Measurements from ENCODE around the gene ITPR2. TPM values are rescaled to one million over a fixed set of nuclear protein-coding genes. Genes with fewer than 3 reads are reported as not detected.

Gene ITPR2
- total RNA-seq, 1 experiment from 2014 or later = 6.9 TPM

DNA sequence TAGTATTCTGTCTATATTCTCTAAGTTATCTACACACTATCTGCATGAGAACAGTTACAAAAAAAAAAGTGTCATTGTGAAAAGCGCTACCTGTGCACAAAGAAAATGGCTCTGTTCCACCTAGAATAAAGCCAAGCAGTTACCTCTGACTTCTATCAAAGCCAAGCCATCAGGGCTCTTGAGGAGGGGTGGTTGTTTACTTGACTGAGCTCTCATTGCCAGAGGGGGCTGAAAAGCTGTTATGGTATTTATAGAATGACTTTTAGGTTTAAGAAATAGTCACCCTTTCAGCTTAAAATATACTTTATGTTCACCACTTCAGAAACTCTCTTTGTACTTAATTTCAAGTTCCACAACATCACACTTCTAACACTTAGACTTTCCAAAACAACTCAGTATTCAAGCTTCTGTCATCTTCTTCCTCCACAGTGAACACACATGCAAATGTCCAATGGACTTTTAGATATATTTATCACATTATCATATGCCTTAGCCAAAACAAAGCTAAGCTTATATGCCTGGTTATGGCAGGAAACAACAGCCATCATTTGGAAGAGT is 7.5 kb downstream of the ITPR2 start:
- no peak for DNase-seq (ENCODE audit: low read depth)

DNA sequence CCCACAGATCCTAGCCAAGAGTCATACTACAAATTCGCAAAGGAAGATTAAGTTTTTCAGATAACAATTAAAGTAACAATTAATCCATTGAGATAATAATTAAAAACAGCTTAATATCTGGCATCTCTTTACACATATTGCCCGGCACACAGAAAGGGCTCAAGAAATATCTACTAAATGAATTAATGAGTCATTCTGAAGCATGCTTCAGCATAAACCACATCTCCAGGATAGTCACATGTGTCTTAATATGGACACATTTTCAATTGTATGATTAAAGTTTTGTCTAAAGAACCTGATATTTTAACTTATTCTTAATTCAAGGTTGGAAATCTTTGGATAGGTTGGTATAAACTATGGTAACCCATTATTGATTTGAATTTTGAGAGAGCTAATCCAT is 9.6 kb downstream of the ITPR2 start:
- DNase-seq (ENCODE audit: low read depth) = peak; percentile 42

GRCh38 chr12:26822026-26822425 is 11.0 kb downstream of the ITPR2 start:
- no peak for DNase-seq (ENCODE audit: low read depth)

DNA sequence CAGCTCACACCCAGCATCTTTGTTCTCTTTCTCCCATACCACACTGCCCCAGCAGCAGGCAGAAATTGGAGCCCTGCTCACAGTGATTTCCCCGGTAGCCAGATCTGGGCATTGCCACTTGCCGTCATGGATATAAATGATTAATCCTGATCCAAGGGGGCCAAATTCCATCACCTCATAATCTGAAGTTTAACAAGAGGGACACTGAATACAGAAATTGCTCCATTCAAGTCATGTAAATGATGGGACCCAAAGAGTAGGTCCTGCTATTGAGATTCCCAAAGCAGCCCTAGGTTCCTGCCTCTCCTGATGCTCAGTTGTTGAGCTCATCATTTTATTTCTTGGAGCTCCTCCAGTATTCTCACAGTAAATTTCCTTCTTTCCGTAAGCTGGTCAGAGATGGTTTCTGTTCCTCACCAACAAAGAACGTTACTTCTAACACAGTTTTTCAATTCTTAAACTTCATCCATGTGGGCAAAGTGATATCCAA is 11.7 kb downstream of the ITPR2 start:
- DNase-seq (ENCODE audit: low read depth) = no peak

- DNase-seq (ENCODE audit: low read depth) = no peak
These were observed 14.4 kb downstream of the ITPR2 start for GRCh38 chr12:26818636-26819035.

DNA sequence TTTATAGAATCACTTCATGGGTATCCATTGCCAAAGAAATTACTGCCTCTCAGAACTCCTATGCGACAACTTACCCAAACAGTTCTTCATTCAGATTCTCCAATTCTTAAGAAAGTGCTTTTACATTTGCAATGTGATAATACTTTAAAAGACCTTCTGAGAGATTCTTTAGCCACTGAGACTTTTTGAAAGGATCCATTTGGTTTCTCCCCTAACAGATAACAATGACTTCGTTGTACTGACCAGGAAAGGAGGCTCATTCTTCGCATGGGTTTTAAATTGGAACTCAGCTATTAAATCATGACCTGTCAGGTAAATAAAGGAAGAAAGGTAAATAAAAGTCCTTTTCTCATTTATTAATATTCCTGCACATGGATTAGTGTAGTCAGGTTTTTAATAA is 14.8 kb downstream of the ITPR2 start:
- DNase-seq (ENCODE audit: low read depth) = no peak

DNA sequence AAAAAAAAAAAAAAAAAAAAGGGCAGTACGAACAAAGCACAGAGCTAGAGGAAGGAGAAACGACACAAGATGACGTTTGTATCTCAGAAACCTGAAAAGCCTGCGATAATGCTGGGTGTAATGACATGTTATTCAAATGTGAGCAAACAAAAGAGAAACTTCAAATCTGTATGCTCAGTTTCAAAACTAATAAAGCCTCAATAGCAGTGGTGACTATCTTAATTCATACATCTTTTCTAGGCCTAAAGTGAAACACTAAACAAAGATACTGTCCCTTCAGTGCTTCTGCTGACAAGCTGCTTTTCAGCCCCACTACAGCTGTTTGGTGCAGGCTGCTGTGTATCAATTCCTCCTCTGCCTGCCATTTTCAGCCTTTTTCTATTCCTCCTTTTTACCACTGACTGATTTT is 15.8 kb downstream of the ITPR2 start:
- DNase-seq (ENCODE audit: low read depth) = no peak

- peak; percentile 36 for DNase-seq (ENCODE audit: low read depth)
These were observed 19.2 kb downstream of the ITPR2 start for GRCh38 chr12:26813812-26814211.

- DNase-seq (ENCODE audit: low read depth) = peak; percentile 37
These were observed 22.7 kb downstream of the ITPR2 start for GRCh38 chr12:26810330-26810729.

DNA sequence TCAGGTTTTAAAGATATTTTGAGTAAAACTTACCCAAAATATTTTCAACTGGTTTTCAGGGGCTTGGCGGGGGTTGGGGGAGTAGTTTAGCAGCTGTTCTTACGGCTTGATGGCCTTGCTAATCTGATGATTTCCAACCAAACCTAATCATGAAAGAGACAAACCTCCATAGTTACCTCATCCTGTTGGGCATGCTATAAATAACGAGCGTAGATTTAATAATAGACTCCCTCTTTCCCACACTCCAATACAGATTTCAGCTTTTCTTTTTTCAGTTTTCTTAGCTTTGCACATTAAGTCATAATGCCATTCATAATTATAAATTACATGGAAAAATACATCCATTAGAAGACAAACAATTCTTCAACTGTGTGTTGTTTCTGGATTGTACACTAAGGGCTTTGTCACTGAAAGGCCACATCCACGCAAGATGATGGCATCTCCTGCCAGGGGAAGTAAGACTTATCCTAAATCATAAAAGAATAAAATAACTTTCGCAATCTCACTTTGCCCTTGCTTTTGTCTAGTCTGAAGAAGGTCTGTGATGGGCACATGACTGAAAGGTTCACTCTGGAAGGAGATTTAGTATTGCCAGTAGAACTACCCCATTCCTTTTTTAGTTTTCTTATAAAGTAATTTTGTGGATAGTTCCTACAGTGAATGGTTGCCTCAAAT is 23.2 kb downstream of the ITPR2 start:
- DNase-seq (ENCODE audit: low read depth) = no peak

GRCh38 chr12:26808766-26809476 is 24.1 kb downstream of the ITPR2 start:
- no peak for DNase-seq (ENCODE audit: low read depth)

DNA sequence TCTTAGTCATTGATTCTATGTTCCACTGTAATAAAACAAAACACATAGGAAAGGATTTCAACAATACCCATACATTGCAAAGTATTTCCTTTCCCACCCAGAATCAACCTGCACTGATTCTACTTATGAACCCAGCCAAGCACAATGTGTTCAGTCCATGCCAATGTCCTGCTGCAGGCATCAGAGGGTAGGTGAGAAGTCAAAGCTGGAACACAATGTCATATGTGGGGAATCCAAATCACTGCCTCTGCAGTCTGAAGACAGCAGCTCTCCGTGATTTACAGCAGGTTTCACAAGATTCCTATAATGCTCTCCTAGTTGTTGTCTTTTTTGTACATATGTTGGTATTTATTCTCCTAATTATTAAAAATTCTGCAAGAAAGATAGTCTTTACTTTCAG is 25.7 kb downstream of the ITPR2 start:
- no peak for DNase-seq (ENCODE audit: low read depth)

DNA sequence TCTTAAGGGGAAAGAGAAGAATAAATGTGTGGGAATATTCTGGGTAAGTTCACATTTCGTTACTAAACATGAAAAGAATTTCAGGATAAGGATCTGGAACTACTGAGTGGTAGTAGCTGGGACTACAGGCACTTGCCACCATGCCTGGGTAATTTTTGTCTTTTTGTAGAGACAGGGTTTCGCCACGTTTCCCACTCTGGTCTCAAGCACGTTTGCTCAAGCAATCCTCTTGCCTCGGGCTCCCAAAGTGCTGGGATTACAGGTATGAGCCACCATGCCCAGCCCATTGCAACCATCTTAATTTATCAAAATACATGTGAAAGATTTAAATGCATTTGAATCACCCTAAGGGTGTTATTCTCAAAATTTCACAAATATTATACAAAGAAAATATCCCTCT is 26.4 kb downstream of the ITPR2 start:
- DNase-seq (ENCODE audit: low read depth) = no peak

GRCh38 chr12:26805401-26805971 is 27.5 kb downstream of the ITPR2 start:
- no peak for DNase-seq (ENCODE audit: low read depth)

GRCh38 chr12:26803552-26803951 is 29.4 kb downstream of the ITPR2 start:
- DNase-seq (ENCODE audit: low read depth) = peak; percentile 45

DNA sequence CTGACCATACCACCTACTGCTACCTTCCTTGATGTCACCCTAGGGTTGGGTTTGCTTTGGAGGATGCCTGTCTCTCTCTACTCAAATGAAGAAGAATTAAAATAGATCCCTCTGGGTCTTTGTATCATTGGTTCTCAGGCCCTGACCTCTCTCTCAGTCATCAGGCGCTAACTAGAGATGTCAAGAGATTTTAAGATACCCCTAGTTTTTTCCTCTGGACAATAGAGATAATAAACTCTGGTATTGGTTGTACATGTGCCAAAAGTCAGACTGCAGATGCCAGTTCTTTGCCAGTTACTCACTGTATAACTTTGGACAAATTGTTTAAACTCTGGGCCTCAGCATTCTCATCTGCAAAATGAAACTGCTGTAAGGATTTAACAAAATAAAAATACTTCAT is 31.5 kb downstream of the ITPR2 start:
- DNase-seq (ENCODE audit: low read depth) = no peak

DNA sequence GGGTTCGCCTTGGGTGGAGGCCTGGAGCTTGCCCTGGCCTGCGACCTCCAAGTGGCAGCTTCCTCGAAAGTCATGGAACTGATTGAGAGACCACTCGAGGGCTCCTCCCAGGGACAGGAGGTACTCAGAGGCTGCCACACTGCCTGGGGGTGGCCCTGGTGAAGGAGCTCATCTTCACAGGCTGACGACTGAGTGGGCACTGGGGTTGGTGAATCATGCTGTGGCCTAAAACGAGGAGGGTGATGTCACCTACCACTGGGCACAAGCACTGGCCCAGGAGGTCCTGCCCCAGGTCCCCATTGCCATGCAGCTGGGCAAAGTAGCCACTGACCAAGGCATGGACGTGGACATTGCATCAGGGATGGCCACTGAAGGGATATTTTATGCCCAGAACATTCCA is 32.1 kb downstream of the ITPR2 start:
- no peak for DNase-seq (ENCODE audit: low read depth)

- DNase-seq (ENCODE audit: low read depth) = no peak
These were observed 32.6 kb downstream of the ITPR2 start for GRCh38 chr12:26800347-26800746.

DNA sequence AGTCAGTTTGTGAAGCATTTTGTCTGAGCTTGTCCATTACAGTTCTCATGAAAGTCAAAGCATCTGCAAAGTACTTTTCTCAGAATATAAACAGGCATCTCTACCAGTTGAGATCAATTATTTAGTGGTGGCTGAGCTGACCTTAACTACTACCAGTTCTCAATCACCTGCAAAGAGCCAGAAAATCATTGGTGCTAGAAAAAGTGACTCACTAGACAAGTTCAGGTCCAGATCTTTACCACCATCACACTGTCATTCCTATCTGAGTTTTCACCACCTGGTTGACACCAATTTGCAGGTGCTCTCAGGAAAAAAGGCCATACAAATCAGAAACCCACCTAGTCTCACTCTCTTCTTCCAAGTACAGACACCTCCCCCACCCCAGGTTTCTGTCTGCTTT is 33.3 kb downstream of the ITPR2 start:
- no peak for DNase-seq (ENCODE audit: low read depth)

DNA sequence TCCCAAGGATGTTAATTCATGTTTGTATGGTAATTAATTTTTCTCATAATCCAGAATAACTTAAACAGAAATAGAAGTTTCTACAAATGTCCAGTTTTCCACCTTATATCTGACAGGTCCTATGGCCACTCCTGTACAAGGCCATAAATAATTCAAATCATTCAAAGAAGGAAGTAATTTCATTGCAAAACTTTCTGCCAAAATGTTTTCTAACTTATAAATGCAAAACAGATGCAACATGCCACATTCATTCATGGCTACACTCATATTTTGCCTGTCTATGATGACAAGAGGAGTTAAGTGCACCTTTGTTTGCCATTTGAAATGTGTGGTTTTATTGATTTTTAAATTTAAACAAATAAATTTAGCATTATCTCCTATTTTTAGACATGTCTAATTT is 34.4 kb downstream of the ITPR2 start:
- no peak for DNase-seq (ENCODE audit: low read depth)

- peak; percentile 77 for DNase-seq (ENCODE audit: low read depth)
These were observed 35.0 kb downstream of the ITPR2 start for GRCh38 chr12:26798023-26798422.

- no peak for DNase-seq (ENCODE audit: low read depth)
These were observed 37.1 kb downstream of the ITPR2 start for GRCh38 chr12:26795910-26796309.
